Skin epidermis (tissue), 12 donors: ENCODE results near the gene NINJ1.
"Not testable (repeated sequence)": the region's sequence is repeated elsewhere in the genome, so short reads cannot be mapped to it uniquely, and the experiment has no call there.

Source experiments
- H3K27ac ChIP-seq, 21 experiments: fragments of 200-600 bp; sonication (generic) in 11 of 21; one replicate each; pipeline ENCODE4 v1.5.0; 2020; ENCODE audit warnings: mild to moderate bottlenecking in 3 of 21, inconsistent platforms in 2 of 21, moderate library complexity in 2 of 21
- H3K4me3 ChIP-seq, 7 experiments: fragments of 200-600 bp; sonication (generic) in 2 of 7; one replicate each; pipeline ENCODE4 v1.5.0; 2020; ENCODE audit warnings: inconsistent platforms in 2 of 7, mild to moderate bottlenecking in 2 of 7, moderate library complexity in 1 of 7

NINJ1 gene

DNA sequence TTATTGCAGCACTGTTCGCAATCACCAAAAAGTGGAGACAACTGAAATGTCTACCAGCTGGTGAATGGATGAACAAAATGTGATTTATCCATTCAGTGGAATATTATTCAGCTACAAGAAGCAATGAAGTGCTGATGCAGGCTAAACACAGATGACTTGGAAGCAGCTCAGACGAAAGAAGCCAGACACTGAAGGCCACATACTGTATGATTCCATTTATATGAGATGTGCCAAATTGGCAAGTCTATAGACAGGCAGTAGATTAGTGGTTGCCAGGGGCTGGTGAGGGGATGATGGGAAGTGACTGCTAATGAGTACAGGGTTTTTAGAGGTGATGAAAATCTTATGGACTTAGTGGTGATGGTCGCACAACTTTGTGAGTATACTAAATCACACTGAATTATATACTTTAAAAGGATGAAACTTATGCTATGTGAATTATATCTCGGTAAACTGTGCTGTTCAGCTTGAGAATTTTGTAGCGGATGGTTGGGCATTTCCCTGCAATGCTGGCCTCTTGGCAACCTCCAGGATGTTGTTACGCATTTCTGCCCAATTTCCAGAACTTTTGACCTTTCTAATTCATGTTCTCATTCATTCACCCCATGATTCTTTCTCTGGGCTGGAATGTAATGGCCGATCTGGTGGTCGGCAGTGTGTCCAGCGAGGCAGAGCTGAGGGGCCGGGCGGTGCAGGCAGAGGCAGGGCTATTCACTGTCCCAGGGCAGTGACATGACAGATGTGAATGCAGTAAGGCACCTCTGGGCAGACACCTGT is 27.9 kb upstream of the NINJ1 start:
- no peak overlapping the region for H3K27ac ChIP-seq
- no peak overlapping the region for H3K4me3 ChIP-seq

DNA sequence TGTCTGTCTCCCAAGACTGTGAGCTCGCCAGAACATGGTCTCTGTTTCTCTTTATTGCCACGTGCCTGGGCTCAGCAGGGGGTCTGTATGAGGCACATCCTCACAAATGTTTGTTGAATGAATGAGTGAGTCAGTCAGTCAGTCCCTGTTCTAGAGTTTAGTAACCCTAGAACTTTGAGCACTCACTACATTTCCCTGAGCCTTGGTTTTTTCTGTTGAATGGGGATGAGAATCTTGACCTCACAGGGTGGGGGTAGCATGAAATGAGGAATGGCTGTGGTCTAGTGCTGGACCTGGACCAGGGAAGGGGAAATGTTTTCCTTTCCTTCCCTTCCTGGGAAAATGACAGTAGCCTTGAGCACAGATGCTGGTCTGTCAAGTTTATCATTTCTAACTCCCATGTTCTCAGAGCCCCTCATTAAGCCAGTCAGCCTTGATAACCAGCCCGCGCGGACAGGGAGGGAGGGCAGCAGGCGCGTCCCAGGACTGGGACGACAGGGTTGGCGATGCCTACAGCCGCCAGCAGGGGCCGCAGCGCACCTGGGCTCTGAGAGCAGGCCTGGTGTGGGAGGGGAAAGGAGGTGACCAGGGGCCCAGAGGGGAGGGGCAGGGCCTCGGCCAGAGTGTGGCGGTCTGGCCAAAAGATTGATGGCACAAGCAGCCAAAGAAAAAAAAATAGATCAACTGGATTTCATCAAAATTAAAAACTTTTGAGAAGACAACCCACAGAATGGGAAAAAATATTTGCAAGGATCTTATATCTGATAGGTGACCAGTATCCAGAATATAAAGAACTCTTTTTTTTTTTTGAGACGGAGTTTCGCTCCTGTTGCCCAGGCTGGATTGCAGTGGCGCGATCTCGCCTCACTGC is 25.8 kb upstream of the NINJ1 start:
- Histone ChIP-seq H3K27ac (no peak overlapping the region), H3K4me3 (no peak overlapping the region)

DNA sequence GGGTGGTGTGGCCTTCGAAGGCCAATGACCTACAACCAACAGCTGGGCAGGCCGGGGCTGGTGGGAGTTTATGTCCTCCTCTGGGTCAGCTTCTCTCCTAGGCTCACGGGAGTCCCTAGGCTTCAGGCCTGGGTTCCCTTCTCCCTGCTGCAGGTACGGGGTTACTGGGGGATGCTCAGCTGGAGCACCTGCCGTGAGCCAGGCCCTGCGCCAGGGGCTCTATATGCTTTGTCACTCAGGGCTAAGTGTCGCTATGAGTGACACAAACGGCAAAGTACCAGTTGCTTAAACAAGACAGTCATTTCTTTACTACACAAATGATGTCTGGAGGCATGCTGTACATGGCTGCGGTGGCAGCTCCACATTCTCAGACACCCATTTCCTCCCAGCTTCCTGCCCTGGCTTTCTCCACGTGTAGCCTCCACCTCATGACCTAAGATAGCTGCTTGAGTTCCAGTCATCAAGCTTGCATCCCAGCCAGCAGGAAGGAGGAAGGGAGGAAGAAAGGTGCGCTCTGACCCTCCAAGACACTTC is 22.5 kb upstream of the NINJ1 start:
- Histone ChIP-seq H3K27ac (no peak overlapping the region), H3K4me3 (no peak overlapping the region)

DNA sequence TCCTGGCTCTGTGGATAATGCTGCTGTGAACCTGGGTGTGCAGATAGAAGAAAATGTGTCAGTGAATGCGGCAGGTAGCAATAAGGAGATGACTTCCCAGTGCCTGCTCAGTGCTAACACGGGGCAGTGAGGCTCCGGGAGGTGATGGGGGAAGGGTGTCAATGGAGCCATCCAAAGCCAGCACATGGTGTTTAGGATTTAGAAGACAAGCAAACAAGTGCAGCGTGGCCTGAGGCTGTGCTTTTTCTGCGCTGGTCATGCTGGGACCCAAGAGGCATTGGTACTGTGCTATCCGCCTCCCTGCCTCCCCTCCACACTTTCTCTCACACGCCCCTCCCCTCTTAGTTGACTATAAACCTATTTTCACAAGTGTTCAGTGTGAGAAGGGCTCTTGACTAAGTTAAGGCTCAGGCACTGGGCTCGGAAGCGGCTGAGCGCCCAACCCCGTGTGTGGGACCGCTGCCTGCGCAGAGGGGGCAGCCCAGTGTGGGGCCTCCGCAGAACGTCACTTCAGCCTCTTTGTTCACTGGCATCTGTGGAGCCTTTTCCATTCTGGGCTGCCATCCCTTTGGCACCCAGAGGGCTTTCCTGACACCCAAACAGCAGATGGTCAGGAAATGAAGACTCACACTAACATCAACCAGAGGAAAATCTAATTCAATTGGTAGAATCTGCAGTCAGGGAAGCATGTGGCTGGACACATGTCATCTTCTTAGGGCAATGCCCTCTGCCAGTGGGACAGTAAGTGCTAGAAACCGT is 21.8 kb upstream of the NINJ1 start:
- Histone ChIP-seq H3K4me3 (no peak overlapping the region), H3K27ac (no peak overlapping the region)

GRCh38 chr9:93154293-93154903 is 20.3 kb upstream of the NINJ1 start:
- Histone ChIP-seq H3K4me3 (no peak overlapping the region), H3K27ac (no peak overlapping the region)

GRCh38 chr9:93151097-93151784 is 17.2 kb upstream of the NINJ1 start:
- Histone ChIP-seq H3K27ac (no peak overlapping the region), H3K4me3 (no peak overlapping the region)

DNA sequence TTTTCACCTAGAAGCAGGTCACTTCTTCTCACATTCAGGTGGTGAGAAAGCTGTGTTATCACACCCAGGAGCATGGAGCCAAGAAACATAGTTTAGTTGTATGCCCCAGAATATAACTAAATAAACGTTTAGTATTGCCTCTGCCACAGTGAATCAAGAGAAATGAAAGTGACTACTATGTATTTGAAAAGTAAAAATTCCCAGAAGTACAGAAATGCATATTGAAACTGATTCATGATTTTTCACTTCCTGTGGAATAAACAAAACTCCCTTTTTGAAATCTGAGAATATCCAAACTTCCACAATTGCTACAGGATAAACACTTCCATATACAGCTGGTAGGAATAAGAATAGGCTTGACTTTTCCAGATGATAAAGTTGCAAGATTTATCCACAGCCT is 15.3 kb upstream of the NINJ1 start:
- no peak overlapping the region for H3K4me3 ChIP-seq
- peak overlapping the region in 3 of 21 experiments; percentile 20 to 59 (median 21) for H3K27ac ChIP-seq

- peak overlapping the region in 2 of 21 experiments; percentile 20 to 59 for H3K27ac ChIP-seq
- no peak overlapping the region for H3K4me3 ChIP-seq
Observed at GRCh38 chr9:93148721-93149120, 14.7 kb upstream of the NINJ1 start.

- Histone ChIP-seq H3K27ac (no peak overlapping the region), H3K4me3 (no peak overlapping the region)
Observed at GRCh38 chr9:93147632-93148031, 13.6 kb upstream of the NINJ1 start.

- not testable (repeated sequence) for H3K4me3 ChIP-seq, H3K27ac ChIP-seq
Observed at GRCh38 chr9:93146696-93147095, 12.6 kb upstream of the NINJ1 start.

- Histone ChIP-seq H3K27ac (peak overlapping the region in 17 of 21 experiments; percentile 6 to 77 (median 40)), H3K4me3 (no peak overlapping the region)
Observed at GRCh38 chr9:93143830-93144530, 9.9 kb upstream of the NINJ1 start.

- Histone ChIP-seq H3K4me3 (no peak overlapping the region), H3K27ac (peak overlapping the region in 4 of 21 experiments; percentile 19 to 68 (median 26))
Observed at GRCh38 chr9:93141771-93142483, 7.9 kb upstream of the NINJ1 start.

GRCh38 chr9:93139365-93140182 is 5.5 kb upstream of the NINJ1 start:
- H3K4me3 ChIP-seq = no peak overlapping the region
- H3K27ac ChIP-seq = peak overlapping the region in 3 of 21 experiments; percentile 10 to 54 (median 38)

DNA sequence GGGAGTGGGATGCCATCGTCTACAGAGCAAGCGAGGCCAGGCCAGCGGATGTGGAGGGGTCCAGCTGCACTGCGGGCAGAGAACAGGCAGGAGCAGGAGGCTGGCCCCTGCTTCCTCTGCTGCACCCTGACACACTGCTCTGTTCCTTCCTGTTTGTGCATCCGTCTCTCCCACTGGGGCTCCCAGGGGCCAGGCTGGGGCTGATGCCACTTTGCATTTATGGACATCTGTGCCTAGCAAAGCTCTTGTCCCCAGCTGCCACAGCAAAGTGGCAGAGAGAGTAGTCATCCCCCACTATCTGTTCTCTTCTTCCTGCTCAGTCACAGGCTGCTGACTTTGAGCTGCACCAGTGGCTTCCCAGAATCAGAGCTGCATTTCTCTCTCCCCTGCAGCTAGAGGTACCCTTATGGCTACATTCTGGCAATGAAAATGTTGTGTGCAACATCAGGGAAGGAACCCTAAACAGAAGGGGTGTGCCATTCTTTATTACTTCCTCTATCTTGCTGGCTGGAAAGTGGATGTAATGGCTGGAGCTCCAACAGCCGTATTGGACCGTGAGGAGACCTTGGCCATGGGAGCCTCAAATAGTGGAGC is 4.2 kb upstream of the NINJ1 start:
- no peak overlapping the region for H3K27ac ChIP-seq
- H3K4me3 ChIP-seq = no peak overlapping the region

GRCh38 chr9:93137362-93137761 is 3.3 kb upstream of the NINJ1 start:
- no peak overlapping the region for H3K4me3 ChIP-seq
- H3K27ac ChIP-seq = peak overlapping the region in 2 of 21 experiments; percentile 8 to 12

GRCh38 chr9:93136011-93136440 is 2.0 kb upstream of the NINJ1 start:
- peak overlapping the region in 4 of 21 experiments; percentile 44 to 70 (median 58) for H3K27ac ChIP-seq
- no peak overlapping the region for H3K4me3 ChIP-seq
